Fibroblast of mammary gland (primary cell): ENCODE measurements around the gene GATAD2A.

Source experiments
- DNase-seq: peaks from one replicate; pipeline ENCODE4 v3.0.0-alpha.2; 2010; ENCODE audit warnings: low read depth
- H3K4me3 ChIP-seq: 2 replicates; pipeline ENCODE4 v1.5.1; 2011; ENCODE audit warnings: low read depth, mild to moderate bottlenecking, low read length, moderate library complexity; ENCODE audit not compliant: control insufficient read depth
- TF ChIP-seq, protein P1 (sequence below): conservative IDR thresholded peaks from 2 replicates; pipeline ENCODE4 v1.5.1; 2011; ENCODE audit warnings: low read depth, low read length, inconsistent platforms; ENCODE audit not compliant: control insufficient read depth, insufficient read depth

Gene GATAD2A

DNA sequence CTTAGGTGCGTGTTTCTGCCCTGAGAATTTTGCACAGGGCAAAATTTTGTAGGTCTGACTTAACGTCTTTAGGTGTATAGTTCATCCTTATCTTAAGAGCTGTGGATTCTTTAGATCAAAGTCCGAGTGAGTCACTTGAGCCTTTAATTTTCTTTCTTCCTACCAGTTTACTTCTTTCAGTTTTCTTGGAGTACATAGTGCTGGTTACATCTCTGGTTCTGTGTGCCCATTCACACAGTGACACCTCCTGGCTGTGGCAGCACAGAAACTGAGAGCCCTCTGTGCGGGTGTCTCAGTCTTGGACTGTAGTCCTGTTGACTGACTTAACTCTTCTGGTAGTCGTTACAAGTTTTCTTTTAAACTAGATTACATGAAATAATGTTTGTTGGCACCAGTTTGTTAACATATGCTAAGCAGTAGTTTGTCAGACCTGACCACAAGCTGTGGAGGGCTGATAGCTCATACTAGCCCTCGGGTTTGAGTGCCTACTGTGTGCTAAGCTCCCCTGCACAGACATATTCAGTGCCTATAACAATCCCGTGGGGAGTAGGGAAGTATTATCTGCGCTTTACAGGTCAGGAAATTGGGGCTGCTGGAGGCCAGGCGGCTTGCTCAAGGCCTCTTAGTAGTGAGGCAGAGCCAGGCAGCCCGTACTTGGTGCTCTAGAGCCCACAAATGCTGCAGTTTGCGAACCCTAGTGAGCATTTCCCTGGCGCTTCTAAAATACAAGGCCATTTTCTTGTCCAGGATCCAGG is 1.6 kb downstream of the GATAD2A start:
- TF ChIP-seq, protein P1, sequence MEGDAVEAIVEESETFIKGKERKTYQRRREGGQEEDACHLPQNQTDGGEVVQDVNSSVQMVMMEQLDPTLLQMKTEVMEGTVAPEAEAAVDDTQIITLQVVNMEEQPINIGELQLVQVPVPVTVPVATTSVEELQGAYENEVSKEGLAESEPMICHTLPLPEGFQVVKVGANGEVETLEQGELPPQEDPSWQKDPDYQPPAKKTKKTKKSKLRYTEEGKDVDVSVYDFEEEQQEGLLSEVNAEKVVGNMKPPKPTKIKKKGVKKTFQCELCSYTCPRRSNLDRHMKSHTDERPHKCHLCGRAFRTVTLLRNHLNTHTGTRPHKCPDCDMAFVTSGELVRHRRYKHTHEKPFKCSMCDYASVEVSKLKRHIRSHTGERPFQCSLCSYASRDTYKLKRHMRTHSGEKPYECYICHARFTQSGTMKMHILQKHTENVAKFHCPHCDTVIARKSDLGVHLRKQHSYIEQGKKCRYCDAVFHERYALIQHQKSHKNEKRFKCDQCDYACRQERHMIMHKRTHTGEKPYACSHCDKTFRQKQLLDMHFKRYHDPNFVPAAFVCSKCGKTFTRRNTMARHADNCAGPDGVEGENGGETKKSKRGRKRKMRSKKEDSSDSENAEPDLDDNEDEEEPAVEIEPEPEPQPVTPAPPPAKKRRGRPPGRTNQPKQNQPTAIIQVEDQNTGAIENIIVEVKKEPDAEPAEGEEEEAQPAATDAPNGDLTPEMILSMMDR = peak; percentile 30
- DNase-seq = peak; percentile 57
- H3K4me3 ChIP-seq = peak overlapping the region; percentile 68

DNA sequence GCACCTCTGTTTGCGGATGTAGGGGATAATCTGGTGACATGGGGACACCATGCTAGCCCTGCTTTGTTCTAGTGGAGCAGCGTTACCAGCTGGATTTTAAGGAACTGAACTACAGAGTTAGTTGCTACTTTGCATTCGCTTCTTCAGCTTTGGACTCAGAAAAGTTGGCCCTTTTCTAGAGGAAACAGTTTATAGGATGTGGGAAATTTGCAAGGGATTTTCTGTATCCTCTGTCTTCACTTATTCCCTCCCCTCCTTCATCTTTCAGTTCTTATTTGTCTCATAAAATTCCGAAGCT is 2.1 kb downstream of the GATAD2A start:
- no peak for DNase-seq
- TF ChIP-seq, protein P1 = no peak
- H3K4me3 ChIP-seq = peak overlapping the region; percentile 68

DNA sequence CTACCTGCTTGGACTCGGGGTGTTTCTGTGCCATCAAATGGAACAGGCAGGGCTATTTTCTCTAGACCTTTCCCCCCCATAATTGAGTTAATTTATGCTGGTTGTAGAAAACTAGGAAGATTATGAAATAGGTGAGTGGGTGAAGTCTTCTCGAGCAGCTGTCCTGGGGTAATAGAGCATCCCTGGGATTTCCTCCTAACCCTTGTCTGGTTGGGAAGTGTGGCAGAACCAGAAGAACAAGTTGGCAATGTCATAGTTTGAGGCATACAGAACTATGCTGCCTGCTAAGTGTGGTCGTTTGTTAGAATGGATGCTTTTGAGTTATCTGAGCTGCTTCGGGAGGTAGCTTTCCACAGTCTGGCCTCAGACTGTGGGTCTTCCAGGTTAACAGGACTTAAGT is 3.7 kb downstream of the GATAD2A start:
- H3K4me3 ChIP-seq = no peak overlapping the region
- DNase-seq = no peak
- TF ChIP-seq, protein P1 = no peak

DNA sequence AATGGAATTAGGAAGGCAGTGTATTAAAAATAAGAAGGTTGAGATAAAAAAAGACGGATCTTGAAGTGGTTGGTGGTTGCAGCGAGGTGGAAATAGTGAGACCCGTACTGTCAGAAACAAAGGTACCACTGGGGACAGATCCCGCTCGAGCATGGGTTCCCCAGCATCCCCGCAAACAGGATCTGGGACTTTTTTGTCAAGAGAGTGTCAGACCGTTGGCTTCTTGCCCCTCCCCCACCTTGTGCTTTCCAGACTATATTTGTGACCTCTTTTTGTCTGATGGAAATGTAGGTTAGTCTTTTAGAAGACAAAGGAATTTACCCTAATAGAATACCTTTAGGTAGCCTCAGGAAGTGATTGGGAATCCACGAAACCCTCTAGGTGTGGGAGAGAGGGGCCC is 4.2 kb downstream of the GATAD2A start:
- H3K4me3 ChIP-seq = no peak overlapping the region
- DNase-seq = no peak
- TF ChIP-seq, protein P1 = no peak

DNA sequence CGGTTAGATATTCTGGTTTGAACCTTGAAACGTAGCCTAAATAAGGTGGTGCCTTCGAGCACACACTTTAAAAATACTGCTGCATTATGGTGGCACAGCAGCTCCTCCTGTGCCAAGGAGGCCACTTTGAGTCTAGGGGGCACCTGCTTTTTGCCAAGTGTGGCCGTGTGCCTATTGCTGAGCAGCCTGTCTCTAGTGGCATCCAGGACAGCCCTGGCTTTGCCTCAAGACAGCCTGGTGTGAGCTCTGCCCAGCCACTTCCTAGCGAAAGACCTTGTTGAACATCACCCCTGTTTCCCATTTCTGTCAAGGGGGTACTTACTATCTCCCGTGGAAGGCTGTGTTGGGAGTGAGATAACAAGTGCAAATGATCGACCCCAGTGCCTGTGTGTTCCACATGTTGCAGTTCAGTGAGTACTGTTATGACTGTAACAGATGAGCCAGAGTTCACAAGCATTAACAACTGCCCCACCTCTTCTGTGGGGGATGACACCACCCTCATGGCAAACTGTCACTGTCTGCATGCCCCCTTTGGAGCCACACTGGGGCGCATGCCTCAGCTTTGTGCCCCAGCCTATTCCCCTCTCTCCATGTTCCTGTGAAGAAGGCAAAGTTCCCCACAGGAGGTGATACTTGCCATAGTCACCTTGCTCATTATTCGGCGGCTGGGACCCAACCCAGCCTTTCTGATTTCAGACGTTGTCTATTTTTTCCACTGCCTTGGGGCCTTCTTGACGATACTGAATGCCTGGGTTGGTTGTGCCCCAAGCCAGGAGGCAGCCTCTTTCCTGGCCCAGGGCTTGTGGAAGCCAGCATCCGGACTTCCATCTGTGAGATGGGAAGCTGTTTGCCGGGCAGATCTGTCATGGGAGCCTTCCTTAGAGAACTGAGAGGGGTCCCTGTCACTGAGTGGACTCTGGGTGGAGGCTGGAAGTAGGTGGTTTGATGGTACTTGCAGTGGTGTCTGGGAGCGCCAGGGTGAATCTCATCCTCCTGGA is 5.4 kb downstream of the GATAD2A start:
- DNase-seq = no peak
- no peak overlapping the region for H3K4me3 ChIP-seq

DNA sequence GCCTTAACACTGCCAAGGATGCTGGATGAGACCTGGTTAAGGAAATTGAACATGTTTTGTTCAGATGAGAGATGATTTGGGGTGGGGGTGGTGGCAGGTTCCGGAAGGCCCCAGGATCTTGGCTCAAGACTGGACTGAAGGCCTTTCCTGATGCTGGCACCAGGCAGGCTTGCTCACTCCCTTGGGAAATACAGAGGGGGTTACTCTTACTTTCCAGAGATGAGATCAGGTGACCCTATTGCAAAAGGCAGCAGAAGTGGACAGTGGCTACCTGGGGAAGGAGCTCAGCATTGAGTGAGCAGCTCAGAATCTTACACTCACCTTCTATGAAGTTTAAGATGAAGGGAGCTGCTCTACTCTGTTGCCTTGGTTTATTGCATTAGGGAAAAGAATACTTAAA is 10.8 kb downstream of the GATAD2A start:
- H3K4me3 ChIP-seq = no peak overlapping the region
- TF ChIP-seq, protein P1 = no peak
- peak; percentile 46 for DNase-seq

More for the DNA sequence above, 5.4 kb downstream of the GATAD2A start:
- TF ChIP-seq, protein P1 = no peak
